ENCODE measurements around the gene CXXC5.

CXXC5 gene

DNA sequence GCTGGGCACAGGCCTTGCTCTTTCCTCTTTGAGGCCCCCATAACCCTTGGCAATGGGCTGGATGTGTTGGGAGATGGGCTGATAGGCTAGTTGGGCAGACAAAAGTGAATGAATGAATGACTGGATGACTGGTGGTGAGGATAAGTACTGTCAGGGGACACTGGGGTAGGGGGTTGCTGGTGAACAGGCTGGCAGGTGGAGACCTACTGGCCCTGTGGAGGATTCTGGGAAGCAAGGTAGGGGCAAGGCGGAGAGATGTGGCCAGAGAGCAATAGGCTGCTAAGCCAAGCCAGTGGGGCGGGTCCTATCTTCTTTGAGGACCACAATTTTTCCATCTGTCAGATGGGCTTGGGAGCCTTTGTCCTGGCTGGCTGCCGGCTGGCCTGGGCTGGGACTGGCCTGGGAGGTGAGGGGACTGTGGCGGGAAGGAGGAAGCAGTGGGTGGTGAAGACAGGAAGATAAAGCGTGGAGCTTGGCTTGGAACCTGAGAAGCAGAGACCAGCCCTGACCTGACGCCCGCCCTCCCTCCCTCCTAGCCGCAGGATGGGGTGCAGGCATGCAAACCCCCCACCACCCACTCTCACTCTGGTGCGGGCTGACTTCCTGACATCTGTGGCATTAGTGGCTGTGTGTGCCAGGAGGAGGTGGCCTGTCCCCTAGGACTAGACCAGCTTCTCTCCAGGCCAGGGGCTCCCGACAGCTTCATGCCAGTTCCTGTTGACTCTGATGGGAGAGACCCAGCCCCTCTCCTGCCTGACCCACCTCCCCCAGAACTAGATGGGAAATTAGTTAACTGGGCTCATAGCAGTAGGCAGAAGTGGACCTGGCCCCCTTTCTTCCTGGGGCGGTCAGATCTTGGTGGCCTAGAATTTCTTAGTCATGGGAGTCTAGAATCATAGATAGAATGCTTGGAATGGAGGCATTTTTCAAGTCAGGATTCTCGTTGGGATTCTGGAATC lies 9.5 kb downstream of the CXXC5 start:
- H3K4me3 ChIP-seq (ENCODE audit: low read depth, low read length), result no peak overlapping the region
- TF ChIP-seq CTCF (IDR thresholded peaks at IDR 0.05; ENCODE audit: borderline replicate concordance, insufficient read depth, low read depth, low read length), result no peak

- H3K4me3 ChIP-seq (ENCODE audit: low read depth, low read length), result peak overlapping the region; percentile 21
- no peak for TF ChIP-seq CTCF (IDR thresholded peaks at IDR 0.05; ENCODE audit: borderline replicate concordance, insufficient read depth, low read depth, low read length)
Observed at GRCh38 chr5:139658501-139658927, 10.4 kb downstream of the CXXC5 start.

DNA sequence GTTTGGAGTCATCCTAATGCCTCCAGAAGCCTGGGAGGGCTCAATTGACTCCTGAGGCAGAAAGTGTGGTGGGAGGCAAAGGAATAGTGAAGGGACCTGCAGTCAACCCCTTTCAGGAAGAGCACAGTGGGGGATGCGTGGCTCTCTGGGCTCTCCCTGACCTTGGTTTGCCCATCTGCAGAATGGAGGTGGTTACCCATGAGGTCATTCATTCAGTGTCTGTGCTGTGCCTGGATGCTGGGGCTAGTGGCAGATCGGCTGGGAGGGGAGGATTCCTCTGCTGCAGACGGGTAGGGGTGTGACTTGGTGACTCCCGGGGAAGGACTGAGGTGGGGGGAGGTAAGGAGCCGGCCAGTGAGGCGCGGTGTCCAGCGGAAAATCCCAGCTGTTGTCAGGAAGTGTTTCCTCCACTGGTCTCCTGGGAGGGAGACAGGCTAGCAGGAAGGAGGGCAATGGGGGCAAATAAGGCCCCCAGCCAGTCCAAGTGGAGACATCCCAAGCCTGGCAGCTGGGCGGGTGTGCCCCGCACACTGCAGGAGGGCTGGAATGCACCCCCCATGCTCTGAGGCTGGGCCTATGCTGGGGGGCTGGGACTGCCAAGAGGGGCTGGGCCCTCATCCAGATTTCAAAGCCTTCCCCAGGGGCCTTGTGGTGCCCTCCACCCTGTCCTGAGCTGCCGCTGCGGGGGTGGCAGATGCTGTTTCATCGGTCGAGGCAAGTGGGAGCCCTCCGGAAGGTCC lies 10.9 kb downstream of the CXXC5 start:
- peak overlapping the region; percentile 33 for H3K4me3 ChIP-seq (ENCODE audit: low read depth, low read length)
- TF ChIP-seq CTCF (IDR thresholded peaks at IDR 0.05; ENCODE audit: borderline replicate concordance, insufficient read depth, low read depth, low read length), result no peak

- no peak for TF ChIP-seq CTCF (IDR thresholded peaks at IDR 0.05; ENCODE audit: borderline replicate concordance, insufficient read depth, low read depth, low read length)
- peak overlapping the region; percentile 38 for H3K4me3 ChIP-seq (ENCODE audit: low read depth, low read length)
Observed at GRCh38 chr5:139659695-139660101, 11.5 kb downstream of the CXXC5 start.

GRCh38 chr5:139660105-139660922 lies 12.2 kb downstream of the CXXC5 start:
- no peak for TF ChIP-seq CTCF (IDR thresholded peaks at IDR 0.05; ENCODE audit: borderline replicate concordance, insufficient read depth, low read depth, low read length)
- H3K4me3 ChIP-seq (ENCODE audit: low read depth, low read length), result peak overlapping the region; percentile 38

GRCh38 chr5:139660923-139661814 lies 13.0 kb downstream of the CXXC5 start:
- TF ChIP-seq CTCF (IDR thresholded peaks at IDR 0.05; ENCODE audit: borderline replicate concordance, insufficient read depth, low read depth, low read length), result no peak
- H3K4me3 ChIP-seq (ENCODE audit: low read depth, low read length), result peak overlapping the region; percentile 19
